ENCODE measurements around the gene TNK2. TPM values are rescaled to one million over a fixed set of nuclear protein-coding genes. Genes with fewer than 3 reads are reported as not detected.

Gene TNK2
- total RNA-seq, 3 donors from 2014 or later (not counting 1 experiment from before 2014, with no cell fraction given): 169 to 207 (median 171) TPM

GRCh38 chr3:195921334-195921791 lies 13.0 kb upstream of the TNK2 start:
- Histone ChIP-seq H3K9me3 (ENCODE audit: control insufficient read depth, insufficient read depth, low read length) (no peaks in the 10 kb centered on the region), H3K4me3 (ENCODE audit: low read length) (no peak overlapping the region), H3K27ac (ENCODE audit: low read length) (no peak overlapping the region), H3K27me3 (ENCODE audit: control insufficient read depth, insufficient read depth, low read length) (no peaks in the 10 kb centered on the region), H3K4me1 (ENCODE audit: control insufficient read depth, insufficient read depth, low read length) (no peaks in the 10 kb centered on the region), H3K36me3 (ENCODE audit: control insufficient read depth, insufficient read depth, low read length) (no peaks in the 10 kb centered on the region)
- ATAC-seq (no peak), DNase-seq (no peak)
- peaks cover 0 to 3% of the 10 kb centered on the region in 2 donors for H3K4me1 Mint-ChIP-seq
- H3K36me3 Mint-ChIP-seq: no peaks in the 10 kb centered on the region
- no peak overlapping the region for H3K27ac Mint-ChIP-seq
- WGBS (ENCODE audit: insufficient coverage): 87% methylated on average over 13 of the region's 13 CpGs
- H3K9me3 Mint-ChIP-seq: no peaks in the 10 kb centered on the region
- H3K27me3 Mint-ChIP-seq (ENCODE audit: low read depth in 2 of 2): peaks cover 7 to 8% of the 10 kb centered on the region in 2 donors
- no peak overlapping the region for H3K4me3 Mint-ChIP-seq
- TF ChIP-seq CTCF (IDR thresholded peaks at IDR 0.05): no peak
- intact Hi-C loops (cut with micrococcal nuclease): no loop called here

- Mint-ChIP-seq H3K27ac (no peak overlapping the region), H3K4me1 (peaks cover 7 to 13% of the 10 kb centered on the region in 2 donors), H3K36me3 (no peaks in the 10 kb centered on the region), H3K9me3 (no peaks in the 10 kb centered on the region), H3K27me3 (ENCODE audit: low read depth in 2 of 2) (peaks cover 10 to 13% of the 10 kb centered on the region in 2 donors), H3K4me3 (no peak overlapping the region)
- Histone ChIP-seq H3K36me3 (ENCODE audit: control insufficient read depth, insufficient read depth, low read length) (no peaks in the 10 kb centered on the region), H3K9me3 (ENCODE audit: control insufficient read depth, insufficient read depth, low read length) (no peaks in the 10 kb centered on the region), H3K27me3 (ENCODE audit: control insufficient read depth, insufficient read depth, low read length) (no peaks in the 10 kb centered on the region), H3K4me1 (ENCODE audit: control insufficient read depth, insufficient read depth, low read length) (peaks cover 8% of the 10 kb centered on the region), H3K4me3 (ENCODE audit: low read length) (no peak overlapping the region), H3K27ac (ENCODE audit: low read length) (no peak overlapping the region)
- ATAC-seq (no peak), DNase-seq (no peak)
- intact Hi-C loops (cut with micrococcal nuclease): no loop called here
- no peak for TF ChIP-seq CTCF (IDR thresholded peaks at IDR 0.05)
- 96% methylated on average over 13 of the region's 14 CpGs for WGBS (ENCODE audit: insufficient coverage)
Observed at GRCh38 chr3:195918176-195918575, 9.8 kb upstream of the TNK2 start.

- no peaks in the 10 kb centered on the region for H3K36me3 Mint-ChIP-seq
- no peak for TF ChIP-seq CTCF (IDR thresholded peaks at IDR 0.05)
- no peaks in the 10 kb centered on the region for H3K9me3 Mint-ChIP-seq
- H3K27ac Mint-ChIP-seq: no peak overlapping the region
- peaks cover 8% of the 10 kb centered on the region for H3K4me1 ChIP-seq (ENCODE audit: control insufficient read depth, insufficient read depth, low read length)
- H3K27ac ChIP-seq (ENCODE audit: low read length): no peak overlapping the region
- DNase-seq (no peak), ATAC-seq (no peak)
- H3K27me3 ChIP-seq (ENCODE audit: control insufficient read depth, insufficient read depth, low read length): no peaks in the 10 kb centered on the region
- H3K27me3 Mint-ChIP-seq (ENCODE audit: low read depth in 2 of 2): peaks cover 10 to 13% of the 10 kb centered on the region in 2 donors
- no peak overlapping the region for H3K4me3 Mint-ChIP-seq
- WGBS (ENCODE audit: insufficient coverage): 85% methylated on average over 9 of the region's 9 CpGs
- H3K36me3 ChIP-seq (ENCODE audit: control insufficient read depth, insufficient read depth, low read length): no peaks in the 10 kb centered on the region
- intact Hi-C loops (cut with micrococcal nuclease): no loop called here
- no peak overlapping the region for H3K4me3 ChIP-seq (ENCODE audit: low read length)
- peaks cover 7 to 13% of the 10 kb centered on the region in 2 donors for H3K4me1 Mint-ChIP-seq
- H3K9me3 ChIP-seq (ENCODE audit: control insufficient read depth, insufficient read depth, low read length): no peaks in the 10 kb centered on the region
Observed at GRCh38 chr3:195916991-195917390, 8.6 kb upstream of the TNK2 start.

- peaks cover 7 to 13% of the 10 kb centered on the region in 2 donors for H3K4me1 Mint-ChIP-seq
- no peaks in the 10 kb centered on the region for H3K9me3 Mint-ChIP-seq
- intact Hi-C loops (cut with micrococcal nuclease): no loop called here
- H3K9me3 ChIP-seq (ENCODE audit: control insufficient read depth, insufficient read depth, low read length): no peaks in the 10 kb centered on the region
- ATAC-seq (no peak), DNase-seq (no peak)
- H3K36me3 ChIP-seq (ENCODE audit: control insufficient read depth, insufficient read depth, low read length): no peaks in the 10 kb centered on the region
- no peaks in the 10 kb centered on the region for H3K27me3 ChIP-seq (ENCODE audit: control insufficient read depth, insufficient read depth, low read length)
- TF ChIP-seq CTCF (IDR thresholded peaks at IDR 0.05): no peak
- no peak overlapping the region for H3K27ac Mint-ChIP-seq
- no peaks in the 10 kb centered on the region for H3K36me3 Mint-ChIP-seq
- no peak overlapping the region for H3K4me3 Mint-ChIP-seq
- 82% methylated on average over 6 of the region's 6 CpGs for WGBS (ENCODE audit: insufficient coverage)
- H3K4me3 ChIP-seq (ENCODE audit: low read length): no peak overlapping the region
- peaks cover 8% of the 10 kb centered on the region for H3K4me1 ChIP-seq (ENCODE audit: control insufficient read depth, insufficient read depth, low read length)
- peaks cover 10 to 13% of the 10 kb centered on the region in 2 donors for H3K27me3 Mint-ChIP-seq (ENCODE audit: low read depth in 2 of 2)
- H3K27ac ChIP-seq (ENCODE audit: low read length): no peak overlapping the region
Observed at GRCh38 chr3:195916291-195916690, 7.9 kb upstream of the TNK2 start.

Data from natural killer cell (primary cell).